ENCODE results near the gene TLK2.

Gene TLK2

GRCh38 chr17:62657145-62657665, 178.6 kb downstream of the TLK2 start:
- DNase-seq (ENCODE audit: extremely low read depth, low read depth): no peak
- no peak for TF ChIP-seq CTCF (IDR thresholded peaks at IDR 0.05; ENCODE audit: low read depth, low read length, missing control alignments)
- no peak overlapping the region for H3K4me3 ChIP-seq (replicated peaks; ENCODE audit: low read depth, low read length)

- H3K4me3 ChIP-seq (replicated peaks; ENCODE audit: low read depth, low read length): no peak overlapping the region
- DNase-seq (ENCODE audit: extremely low read depth, low read depth): no peak
- no peak for TF ChIP-seq CTCF (IDR thresholded peaks at IDR 0.05; ENCODE audit: low read depth, low read length, missing control alignments)
Observed at GRCh38 chr17:62657690-62658089, 179.1 kb downstream of the TLK2 start.

GRCh38 chr17:62658136-62658920, 179.7 kb downstream of the TLK2 start:
- TF ChIP-seq CTCF (IDR thresholded peaks at IDR 0.05; ENCODE audit: low read depth, low read length, missing control alignments): no peak
- DNase-seq (ENCODE audit: extremely low read depth, low read depth): no peak
- no peak overlapping the region for H3K4me3 ChIP-seq (replicated peaks; ENCODE audit: low read depth, low read length)

GRCh38 chr17:62660629-62661118, 182.0 kb downstream of the TLK2 start:
- no peak for TF ChIP-seq CTCF (IDR thresholded peaks at IDR 0.05; ENCODE audit: low read depth, low read length, missing control alignments)
- H3K4me3 ChIP-seq (replicated peaks; ENCODE audit: low read depth, low read length): no peak overlapping the region
- DNase-seq (ENCODE audit: extremely low read depth, low read depth): no peak

- no peak overlapping the region for H3K4me3 ChIP-seq (replicated peaks; ENCODE audit: low read depth, low read length)
- no peak for TF ChIP-seq CTCF (IDR thresholded peaks at IDR 0.05; ENCODE audit: low read depth, low read length, missing control alignments)
- no peak for DNase-seq (ENCODE audit: extremely low read depth, low read depth)
Observed at GRCh38 chr17:62661337-62661736, 182.7 kb downstream of the TLK2 start.

- no peak for DNase-seq (ENCODE audit: extremely low read depth, low read depth)
- TF ChIP-seq CTCF (IDR thresholded peaks at IDR 0.05; ENCODE audit: low read depth, low read length, missing control alignments): no peak
- no peak overlapping the region for H3K4me3 ChIP-seq (replicated peaks; ENCODE audit: low read depth, low read length)
Observed at GRCh38 chr17:62662855-62663254, 184.2 kb downstream of the TLK2 start.
